Activated T-cell treated with anti-CD3 and anti-CD28 coated beads for 48 hours (primary cell): ENCODE results near the gene FLT1.

Experiments
- DNase-seq: peaks from one replicate; pipeline ENCODE4 v3.0.0-alpha.2; 2020; ENCODE audit warnings: low read depth

FLT1 gene

DNA sequence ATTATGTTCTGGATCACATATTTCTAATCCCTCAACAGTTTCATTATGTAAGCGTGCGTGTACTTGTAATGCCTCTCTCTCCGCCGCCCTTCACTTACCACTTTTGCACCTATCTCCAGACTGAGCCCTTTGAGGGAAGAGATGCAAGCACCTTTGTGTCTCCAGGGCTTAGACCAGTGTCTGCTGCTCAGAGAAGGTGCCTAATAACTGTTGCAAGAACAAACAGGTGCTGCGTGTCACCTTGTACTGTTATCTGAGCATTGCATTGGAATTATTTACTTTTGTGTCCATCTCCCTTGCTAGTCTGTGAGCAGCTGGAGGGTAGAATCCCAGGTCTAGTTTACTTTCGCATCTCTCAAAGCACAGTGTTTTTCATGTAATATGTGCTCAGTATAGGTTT, 156.2 kb downstream of the FLT1 start:
- no peak for DNase-seq

- no peak for DNase-seq
Measured at GRCh38 chr13:28338006-28338574, 156.8 kb downstream of the FLT1 start.

DNA sequence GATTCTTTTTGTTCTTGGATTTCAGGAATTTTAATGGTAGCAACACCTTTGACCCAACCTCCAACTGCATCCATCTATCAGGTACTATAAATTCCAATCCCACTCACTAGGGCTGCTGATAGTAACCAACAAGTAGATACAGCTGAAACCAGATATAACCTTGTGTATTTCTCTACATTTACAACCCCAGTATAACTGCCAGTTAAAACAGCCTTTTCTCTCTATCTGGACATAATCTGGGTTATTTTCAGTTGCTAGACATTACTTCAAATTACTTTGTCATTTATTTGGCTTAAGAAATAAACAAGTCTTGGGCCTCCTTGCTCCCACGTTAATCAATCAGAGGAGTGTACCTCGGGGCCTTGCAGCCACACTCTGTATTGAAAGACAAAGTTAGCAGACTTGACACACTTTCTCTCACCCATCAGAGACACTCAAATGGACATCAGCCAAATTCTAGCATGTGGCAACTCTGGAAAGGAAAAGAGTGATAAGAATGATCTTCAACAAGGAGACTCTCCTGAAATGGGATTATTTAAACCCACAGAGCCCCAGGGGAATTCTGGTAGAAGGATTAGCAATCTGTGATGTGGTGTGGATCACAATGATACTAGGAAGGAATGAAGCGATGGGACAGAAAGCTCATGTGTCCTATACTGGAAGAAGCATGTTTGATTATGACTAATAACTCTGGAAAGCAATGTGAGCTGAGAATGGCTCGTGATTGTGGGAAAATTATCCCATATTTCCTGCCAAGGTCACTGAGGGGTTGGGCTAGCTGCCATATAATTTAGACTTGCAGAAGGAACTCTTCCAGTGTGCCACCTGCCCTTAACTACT, 157.5 kb downstream of the FLT1 start:
- DNase-seq, result no peak

DNA sequence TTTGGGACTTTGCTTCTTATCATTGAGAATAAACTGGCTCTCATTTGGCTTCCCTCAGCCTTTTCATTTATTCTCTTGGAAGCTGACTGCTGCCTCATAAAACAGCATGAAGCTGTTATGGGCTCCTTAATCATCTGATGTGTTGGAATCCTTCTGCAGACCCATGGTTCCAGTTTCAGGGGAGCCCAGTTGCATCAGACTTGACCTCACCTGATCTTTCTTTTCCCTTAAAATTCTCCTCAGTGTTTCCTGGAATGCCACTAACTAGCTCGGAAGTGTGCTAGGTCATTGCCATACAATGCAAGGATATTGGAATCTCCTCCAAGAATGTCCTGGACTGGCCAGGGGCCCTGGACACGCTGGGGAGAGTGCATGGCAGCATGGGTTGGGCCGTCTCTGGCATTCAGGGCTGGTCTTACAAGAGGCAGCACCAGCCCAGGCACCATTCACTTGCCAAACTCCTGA, 158.7 kb downstream of the FLT1 start:
- no peak for DNase-seq

- no peak for DNase-seq
Measured at GRCh38 chr13:28333204-28333881, 161.6 kb downstream of the FLT1 start.

DNA sequence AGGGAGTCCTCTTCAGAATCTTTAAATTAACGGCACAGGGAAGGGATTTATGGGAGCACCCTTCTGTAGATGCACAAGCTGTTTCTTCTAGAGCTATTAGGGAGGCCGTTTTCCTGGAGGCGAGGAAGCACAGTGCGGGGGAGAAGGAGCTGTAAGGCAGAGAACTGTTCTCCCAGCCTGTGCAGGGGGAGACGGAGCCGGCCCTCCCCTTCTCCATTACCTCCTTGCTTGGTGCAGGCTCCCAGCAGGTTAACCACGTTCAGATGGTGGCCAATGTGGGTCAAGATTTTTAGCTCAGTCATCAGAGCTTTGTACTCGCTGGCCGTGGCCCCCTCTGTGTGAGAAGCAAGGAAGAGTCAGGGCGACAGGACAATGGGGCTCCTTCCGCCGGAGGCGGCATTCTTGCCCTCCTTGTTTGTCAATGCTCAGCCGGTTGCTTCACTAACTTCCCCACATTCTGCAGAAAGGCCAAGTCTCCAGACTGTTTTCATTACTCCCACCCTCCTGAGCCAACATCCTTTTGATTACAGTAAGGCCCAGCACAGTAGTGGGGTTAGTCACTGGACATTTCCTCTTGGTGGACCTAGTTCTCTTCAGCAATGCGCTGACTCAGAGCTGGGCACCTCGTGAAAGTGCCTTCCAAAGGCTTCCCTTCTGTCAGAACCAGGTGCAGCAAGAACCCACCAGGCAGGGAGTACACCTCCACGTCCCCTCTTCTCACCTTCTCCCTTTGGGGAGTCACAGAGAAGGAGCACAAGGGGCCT, 165.4 kb downstream of the FLT1 start:
- no peak for DNase-seq

- no peak for DNase-seq
Measured at GRCh38 chr13:28328271-28328607, 166.7 kb downstream of the FLT1 start.

DNA sequence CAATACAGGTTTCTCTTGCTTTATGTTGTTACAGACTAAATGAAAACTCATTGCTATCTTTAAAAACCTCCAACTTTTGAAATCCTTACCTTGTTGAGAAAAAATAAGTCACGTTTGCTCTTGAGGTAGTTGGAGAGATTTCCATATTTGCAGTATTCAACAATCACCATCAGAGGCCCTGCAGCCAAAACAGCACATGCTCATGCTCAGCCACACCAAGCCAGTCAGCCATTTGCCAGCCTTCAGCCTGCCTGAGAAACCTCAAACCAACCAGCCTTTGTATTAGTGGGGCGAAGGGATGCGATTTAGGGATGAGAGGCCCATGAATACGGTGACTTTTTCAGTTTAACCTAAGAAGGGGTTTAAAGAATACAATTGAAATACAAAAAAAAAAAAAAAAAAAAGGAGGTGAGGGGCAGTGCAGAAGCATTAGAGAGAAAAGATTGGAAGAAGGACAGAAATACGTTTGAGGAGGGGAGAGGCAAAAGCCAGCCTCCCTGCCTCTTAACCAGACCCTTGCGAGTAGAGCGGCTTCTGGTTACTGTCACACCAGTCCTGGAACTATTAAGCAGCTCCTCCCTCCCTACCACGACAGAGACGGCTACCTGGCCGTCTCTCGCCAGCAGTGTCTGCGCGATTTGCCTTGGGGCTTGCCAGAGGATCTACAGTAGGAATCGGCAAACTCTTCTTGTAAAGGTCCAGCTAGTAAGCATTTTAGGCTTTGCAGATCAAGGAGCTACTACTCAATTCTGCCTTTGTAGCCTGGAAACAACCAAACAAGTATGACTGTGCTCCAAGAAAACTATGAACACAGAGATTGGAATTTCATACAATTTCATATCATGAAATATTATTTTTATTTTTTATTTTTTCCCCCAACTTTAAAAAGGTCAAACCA, 167.3 kb downstream of the FLT1 start:
- DNase-seq, result no peak

DNA sequence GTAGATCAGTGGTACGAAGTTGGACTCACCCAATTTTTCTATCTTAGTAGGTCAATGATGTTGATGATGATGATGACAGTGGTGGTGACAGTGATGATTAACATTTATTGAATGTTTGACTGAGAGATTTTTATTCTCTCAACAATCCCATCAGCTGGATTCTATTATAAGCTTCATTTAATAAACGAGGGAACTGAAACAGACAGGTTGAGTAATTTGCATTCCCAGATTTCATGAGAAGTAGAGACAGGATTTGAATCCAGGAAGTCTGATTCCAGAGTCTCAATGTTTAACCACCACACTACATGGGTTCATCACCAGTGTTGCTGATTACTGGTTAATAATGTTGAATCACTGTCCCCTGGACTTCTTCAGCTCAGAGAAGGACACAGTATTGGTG, 168.9 kb downstream of the FLT1 start:
- no peak for DNase-seq

- DNase-seq, result no peak
Measured at GRCh38 chr13:28325022-28325421, 169.9 kb downstream of the FLT1 start.

DNA sequence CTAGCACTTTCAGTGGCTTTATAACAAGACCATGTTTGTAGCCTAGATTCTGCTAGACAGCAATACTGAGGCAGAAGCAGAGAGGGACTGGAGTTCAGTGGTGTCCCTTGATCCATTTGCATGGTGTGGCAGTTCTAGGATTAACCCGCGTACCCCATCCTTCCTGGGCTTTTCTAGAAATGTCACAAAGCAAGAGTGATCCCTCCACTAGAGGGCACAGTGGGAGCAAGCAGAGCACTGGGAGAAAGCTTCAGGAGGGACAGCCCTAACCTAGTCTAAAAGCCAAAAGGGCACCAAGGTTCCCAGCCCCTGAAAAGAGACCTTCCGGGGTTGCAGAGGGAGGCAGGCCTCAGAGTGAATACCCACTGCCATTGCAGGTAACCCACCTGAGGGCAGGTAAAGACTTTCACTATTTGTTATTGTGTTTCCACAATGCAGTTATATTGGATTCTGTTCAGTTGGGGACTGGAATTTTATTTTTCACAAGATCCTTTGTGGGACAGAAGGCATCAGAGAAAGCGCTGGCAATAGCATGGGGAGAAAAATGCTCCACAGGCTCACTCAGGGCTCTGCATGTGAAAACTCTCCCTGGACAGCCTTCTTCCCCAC, 170.6 kb downstream of the FLT1 start:
- peak; percentile 38 for DNase-seq

- DNase-seq, result no peak
Measured at GRCh38 chr13:28322256-28322905, 172.5 kb downstream of the FLT1 start.

GRCh38 chr13:28321756-28322155, 173.2 kb downstream of the FLT1 start:
- no peak for DNase-seq

GRCh38 chr13:28320884-28321574, 173.9 kb downstream of the FLT1 start:
- no peak for DNase-seq

DNA sequence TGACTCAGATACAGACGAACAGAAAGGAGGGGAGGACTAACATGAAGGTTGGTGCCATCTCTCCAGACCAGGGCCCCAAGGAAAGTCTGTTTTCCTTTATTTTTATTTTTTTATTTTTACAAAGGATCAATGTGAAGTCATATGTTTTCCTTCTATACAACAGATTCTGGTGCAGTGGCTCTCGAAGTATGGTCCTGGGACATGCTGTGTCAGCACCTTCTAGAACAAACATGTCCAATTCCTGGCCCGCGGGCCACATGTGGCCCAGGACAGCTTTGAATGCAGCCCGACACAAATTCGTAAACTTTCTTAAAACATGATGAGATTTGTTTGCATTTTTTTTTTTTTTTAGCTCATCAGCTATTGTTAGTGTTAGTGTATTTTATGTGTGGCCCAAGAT, 174.7 kb downstream of the FLT1 start:
- no peak for DNase-seq

- DNase-seq, result no peak
Measured at GRCh38 chr13:28319528-28319927, 175.4 kb downstream of the FLT1 start.

- no peak for DNase-seq
Measured at GRCh38 chr13:28318496-28318895, 176.4 kb downstream of the FLT1 start.

DNA sequence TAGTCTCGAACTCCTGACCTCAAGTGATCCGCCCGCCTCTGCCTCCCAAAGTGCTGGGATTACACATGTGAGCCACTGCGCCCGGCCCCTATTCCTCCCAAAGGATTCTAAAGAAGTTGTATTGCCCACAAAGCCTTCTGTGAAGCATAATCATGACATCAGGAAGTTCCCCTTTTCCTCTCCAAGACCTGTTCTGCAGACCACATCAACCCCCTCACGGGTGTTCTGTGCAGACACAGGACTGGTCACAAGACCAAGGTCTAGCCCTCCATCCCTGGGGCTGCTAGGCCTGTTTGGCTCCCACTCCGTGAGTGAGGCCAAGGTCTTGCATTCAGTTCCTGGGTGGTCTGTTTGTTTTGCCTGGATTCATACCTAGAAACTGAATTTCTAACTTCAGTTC, 178.1 kb downstream of the FLT1 start:
- DNase-seq, result no peak

DNA sequence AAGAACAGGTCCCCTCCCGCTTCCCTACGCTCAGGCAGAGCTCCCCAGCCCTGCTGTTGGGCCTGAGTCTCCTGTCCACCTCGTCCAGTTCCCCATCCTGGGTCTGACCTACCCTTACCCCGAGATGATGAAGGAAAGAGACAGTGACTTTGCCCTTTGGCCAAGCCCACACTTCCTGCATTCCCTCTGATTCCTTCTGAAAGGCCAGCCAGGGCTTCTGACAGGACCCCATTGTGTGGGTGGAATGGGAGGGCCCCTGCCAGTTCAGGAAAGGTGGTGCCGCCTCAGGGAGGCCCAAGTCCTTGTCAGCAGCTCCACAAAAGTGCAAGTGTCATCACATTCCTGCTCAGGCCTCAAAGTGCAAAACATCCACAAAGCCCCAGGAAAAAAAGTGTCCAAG, 178.8 kb downstream of the FLT1 start:
- no peak for DNase-seq

GRCh38 chr13:28314879-28315278, 180.0 kb downstream of the FLT1 start:
- DNase-seq, result no peak
